ENCODE results near the gene PNMA8C. TPM values are rescaled to one million over a fixed set of nuclear protein-coding genes. Genes with fewer than 3 reads are reported as not detected.

The PNMA8C gene
- total RNA-seq, 4 donors from 2014 or later, result not detected

DNA sequence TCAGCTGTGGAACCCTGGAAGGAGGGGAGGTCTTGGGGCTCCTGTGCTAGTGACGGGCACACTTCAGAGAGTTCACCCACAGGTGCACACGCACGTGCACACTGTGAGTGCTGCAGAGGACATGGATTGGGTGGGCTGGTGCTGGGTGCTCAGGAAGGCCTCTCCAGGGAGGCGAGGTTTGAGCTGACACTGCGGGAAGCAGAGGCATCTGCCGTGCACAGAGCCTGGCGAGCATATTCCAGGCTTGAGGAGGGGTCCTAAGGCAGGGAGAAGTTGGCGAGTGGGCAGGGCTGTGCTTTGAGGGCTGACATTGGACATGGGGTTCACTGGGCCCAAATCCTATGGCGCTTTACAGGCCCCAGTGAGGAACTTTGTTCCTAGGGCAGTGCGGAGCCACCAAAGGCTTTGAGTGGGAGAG lies 41.0 kb downstream of the PNMA8C start:
- DNase-seq, result no peak
- H3K4me3 ChIP-seq, result no peak overlapping the region
- H3K36me3 ChIP-seq, result peaks cover 43 to 100% (median 43%) of the 10 kb centered on the region in 3 donors
- H3K27me3 ChIP-seq, result no peaks in the 10 kb centered on the region
- no peak overlapping the region for H3K27ac ChIP-seq
- WGBS, 2 donors, result 83 to 95% methylated on average over 6 to 8 of the region's 10 CpGs
- intact Hi-C loops (cut with DNase I), result no loop called here
- no peak for TF ChIP-seq POLR2A (IDR thresholded peaks at IDR 0.05)
- TF ChIP-seq, protein P1, sequence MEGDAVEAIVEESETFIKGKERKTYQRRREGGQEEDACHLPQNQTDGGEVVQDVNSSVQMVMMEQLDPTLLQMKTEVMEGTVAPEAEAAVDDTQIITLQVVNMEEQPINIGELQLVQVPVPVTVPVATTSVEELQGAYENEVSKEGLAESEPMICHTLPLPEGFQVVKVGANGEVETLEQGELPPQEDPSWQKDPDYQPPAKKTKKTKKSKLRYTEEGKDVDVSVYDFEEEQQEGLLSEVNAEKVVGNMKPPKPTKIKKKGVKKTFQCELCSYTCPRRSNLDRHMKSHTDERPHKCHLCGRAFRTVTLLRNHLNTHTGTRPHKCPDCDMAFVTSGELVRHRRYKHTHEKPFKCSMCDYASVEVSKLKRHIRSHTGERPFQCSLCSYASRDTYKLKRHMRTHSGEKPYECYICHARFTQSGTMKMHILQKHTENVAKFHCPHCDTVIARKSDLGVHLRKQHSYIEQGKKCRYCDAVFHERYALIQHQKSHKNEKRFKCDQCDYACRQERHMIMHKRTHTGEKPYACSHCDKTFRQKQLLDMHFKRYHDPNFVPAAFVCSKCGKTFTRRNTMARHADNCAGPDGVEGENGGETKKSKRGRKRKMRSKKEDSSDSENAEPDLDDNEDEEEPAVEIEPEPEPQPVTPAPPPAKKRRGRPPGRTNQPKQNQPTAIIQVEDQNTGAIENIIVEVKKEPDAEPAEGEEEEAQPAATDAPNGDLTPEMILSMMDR (IDR thresholded peaks at IDR 0.05), result no peak
- no peaks in the 10 kb centered on the region for H3K9me3 ChIP-seq
- H3K4me1 ChIP-seq, result peaks cover 0 to 31% (median 0%) of the 10 kb centered on the region in 3 donors

DNA sequence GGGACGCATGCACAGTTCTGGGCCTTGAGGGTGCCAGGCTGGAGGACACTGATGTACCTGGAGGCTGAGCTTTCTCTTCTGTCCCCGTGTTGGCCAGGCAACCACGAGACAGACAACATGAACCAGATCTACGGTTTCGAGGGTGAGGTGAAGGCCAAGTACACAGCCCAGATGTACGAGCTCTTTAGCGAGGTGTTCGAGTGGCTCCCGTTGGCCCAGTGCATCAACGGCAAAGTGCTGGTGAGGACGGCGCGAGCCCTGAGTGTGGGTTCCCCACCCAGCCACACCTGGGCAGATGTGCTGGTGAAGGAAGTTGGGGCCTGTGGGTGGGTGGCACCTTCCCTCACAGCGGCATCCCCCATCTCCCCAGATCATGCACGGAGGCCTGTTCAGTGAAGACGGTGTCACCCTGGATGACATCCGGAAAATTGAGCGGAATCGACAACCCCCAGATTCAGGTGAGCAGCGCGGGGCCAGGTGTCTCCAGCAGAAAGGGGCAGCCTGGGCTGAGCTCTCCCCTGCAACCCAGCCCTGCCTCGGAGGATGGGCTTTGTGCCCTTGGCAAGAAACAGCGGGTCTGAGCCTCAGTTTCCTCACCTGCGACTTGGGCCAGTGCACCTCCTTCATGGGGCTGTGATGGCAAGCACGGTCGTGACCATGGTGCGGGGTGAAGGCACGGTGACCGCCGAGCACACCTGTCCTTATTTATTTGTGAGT lies 41.6 kb downstream of the PNMA8C start:
- 93 to 95% methylated on average over 17 to 19 of the region's 30 CpGs for WGBS, 2 donors
- no peak for DNase-seq
- Histone ChIP-seq H3K4me3 (no peak overlapping the region), H3K9me3 (no peaks in the 10 kb centered on the region), H3K27ac (no peak overlapping the region), H3K4me1 (peaks cover 0 to 27% (median 0%) of the 10 kb centered on the region in 3 donors), H3K27me3 (no peaks in the 10 kb centered on the region), H3K36me3 (peaks cover 43 to 100% (median 43%) of the 10 kb centered on the region in 3 donors)
- no peak for TF ChIP-seq POLR2A (IDR thresholded peaks at IDR 0.05)
- TF ChIP-seq, protein P1 (IDR thresholded peaks at IDR 0.05), result no peak
- intact Hi-C loops (cut with DNase I), result no loop called here

DNA sequence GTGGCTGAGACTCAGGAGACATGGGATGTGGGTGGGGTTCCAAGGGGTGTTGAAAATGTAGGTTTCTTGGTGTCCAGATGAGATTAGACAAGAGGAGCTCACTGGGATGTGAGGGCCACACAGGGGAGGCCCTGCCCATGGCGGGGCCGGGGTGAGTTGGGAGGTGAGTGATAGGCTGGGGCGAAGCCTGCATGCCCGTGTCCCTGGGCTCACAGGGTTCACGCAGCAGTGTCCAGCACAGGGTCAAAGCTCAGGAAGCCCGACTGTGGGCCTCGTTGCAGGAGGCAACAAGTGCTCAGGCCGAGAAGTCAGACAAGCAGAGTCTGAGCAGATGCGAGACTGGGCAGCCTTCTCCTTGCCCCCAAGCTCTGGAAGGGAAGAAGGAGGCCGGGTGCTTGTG lies 42.6 kb downstream of the PNMA8C start:
- no peaks in the 10 kb centered on the region for H3K9me3 ChIP-seq
- no peak for DNase-seq
- intact Hi-C loops (cut with DNase I), result no loop called here
- H3K36me3 ChIP-seq, result peaks cover 39 to 100% (median 40%) of the 10 kb centered on the region in 3 donors
- H3K4me3 ChIP-seq, result no peak overlapping the region
- TF ChIP-seq POLR2A (IDR thresholded peaks at IDR 0.05), result no peak
- TF ChIP-seq, protein P1 (IDR thresholded peaks at IDR 0.05), result no peak
- H3K4me1 ChIP-seq, result peaks cover 0 to 27% (median 0%) of the 10 kb centered on the region in 3 donors
- 86 to 97% methylated on average over 5 of the region's 10 CpGs for WGBS, 2 donors
- no peak overlapping the region for H3K27ac ChIP-seq
- H3K27me3 ChIP-seq, result no peaks in the 10 kb centered on the region

DNA sequence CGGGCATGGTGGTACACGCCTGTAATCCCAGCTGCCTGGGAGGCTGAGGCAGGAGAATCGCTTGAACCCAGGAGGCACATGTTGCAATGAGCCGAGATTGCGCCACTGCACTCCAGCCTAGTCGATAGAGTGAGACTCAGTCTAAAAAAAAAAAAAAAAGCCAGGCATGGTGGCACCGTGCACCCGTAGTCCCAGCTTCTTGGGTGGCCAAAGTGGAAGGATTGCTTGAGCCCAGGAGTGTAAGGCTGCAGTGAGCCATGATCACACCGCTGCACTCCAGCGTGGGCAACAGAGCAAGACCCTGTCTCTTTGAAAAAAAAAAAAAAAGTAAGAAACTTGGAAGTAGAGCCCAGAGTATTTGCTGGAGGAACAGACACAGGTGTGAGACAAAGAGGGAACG lies 43.1 kb downstream of the PNMA8C start:
- TF ChIP-seq, protein P1 (IDR thresholded peaks at IDR 0.05), result no peak
- TF ChIP-seq POLR2A (IDR thresholded peaks at IDR 0.05), result no peak
- intact Hi-C loops (cut with DNase I), result no loop called here
- Histone ChIP-seq H3K4me3 (no peak overlapping the region), H3K4me1 (peaks cover 0 to 27% (median 0%) of the 10 kb centered on the region in 3 donors), H3K27me3 (no peaks in the 10 kb centered on the region), H3K27ac (no peak overlapping the region), H3K36me3 (peaks cover 35 to 100% (median 36%) of the 10 kb centered on the region in 3 donors), H3K9me3 (no peaks in the 10 kb centered on the region)
- DNase-seq, result no peak
- 55 to 73% methylated on average over 11 of the region's 11 CpGs for WGBS, 2 donors

DNA sequence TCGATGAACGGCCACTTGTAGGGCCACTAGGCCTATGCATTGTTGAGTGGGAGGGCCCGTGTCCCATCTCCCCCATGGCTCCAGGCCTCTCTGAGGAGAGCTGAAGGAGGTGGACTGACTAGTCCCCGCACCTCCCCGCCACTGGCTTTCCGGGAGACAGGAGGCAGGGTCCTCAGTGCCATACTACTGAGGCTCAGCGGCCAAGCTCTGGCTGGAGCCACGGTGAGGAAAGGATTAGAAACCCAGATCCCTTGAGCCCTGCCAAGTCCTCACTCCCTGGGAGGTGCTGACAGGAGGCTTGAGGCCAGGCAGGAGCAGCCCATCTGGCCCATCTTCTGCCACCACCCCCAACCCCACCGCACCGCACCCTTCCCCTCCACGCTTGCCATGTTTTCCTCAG lies 44.3 kb downstream of the PNMA8C start:
- Histone ChIP-seq H3K27me3 (no peaks in the 10 kb centered on the region), H3K4me3 (no peak overlapping the region), H3K9me3 (no peaks in the 10 kb centered on the region), H3K27ac (no peak overlapping the region), H3K36me3 (peaks cover 25 to 100% (median 25%) of the 10 kb centered on the region in 3 donors), H3K4me1 (peaks cover 0 to 34% (median 0%) of the 10 kb centered on the region in 3 donors)
- no peak for TF ChIP-seq POLR2A (IDR thresholded peaks at IDR 0.05)
- intact Hi-C loops (cut with DNase I), result no loop called here
- DNase-seq, result no peak
- 89 to 91% methylated on average over 3 to 7 of the region's 11 CpGs for WGBS, 2 donors
